ENCODE data around the gene SPATA19. TPM values are rescaled to one million over a fixed set of nuclear protein-coding genes. Genes with fewer than 3 reads are reported as not detected.
A peak's percentile ranks its signal among the peaks of the same experiment; 100 is the strongest.

The SPATA19 gene
- total and polyA plus RNA-seq, 4 donors: not detected

- peak; percentile 26 for DNase-seq (ENCODE audit: low spot score)
- TF ChIP-seq RXRA (IDR thresholded peaks at IDR 0.05) (no peak), FOXA2 (IDR thresholded peaks at IDR 0.05) (no peak), EGR1 (IDR thresholded peaks at IDR 0.05; ENCODE audit: low read depth in 2 of 2) (no peak), HNF4A (conservative IDR thresholded peaks at IDR 0.05) (no peak), SP1 (IDR thresholded peaks at IDR 0.05) (no peak), CTCF (IDR thresholded peaks at IDR 0.05; ENCODE audit: low read depth, low read length, missing input control) (no peak), MAX (IDR thresholded peaks at IDR 0.05) (no peak), FOXA1 (IDR thresholded peaks at IDR 0.05) (no peak), HNF4G (IDR thresholded peaks at IDR 0.05) (no peak), NR2F2 (IDR thresholded peaks at IDR 0.05) (no peak), ZBTB33 (IDR thresholded peaks at IDR 0.05) (no peak)
- no peak overlapping the region for H3K27ac ChIP-seq (ENCODE audit: low read depth in 1 of 2, low read length in 2 of 2)
- no peak overlapping the region for H3K9ac ChIP-seq (ENCODE audit: low read depth in 1 of 2, low read length in 2 of 2)
- H3K4me3 ChIP-seq (ENCODE audit: low read depth in 1 of 3, low read length in 3 of 3): no peak overlapping the region
- peaks cover 0 to 7% (median 0%) of the 10 kb centered on the region in 4 donors for H3K9me3 ChIP-seq (ENCODE audit: control insufficient read depth in 4 of 4, low read length in 3 of 4)
- H3K36me3 ChIP-seq (ENCODE audit: control insufficient read depth in 4 of 4, insufficient read depth in 3 of 4, low read depth in 1 of 4, low read length in 3 of 4): no peaks in the 10 kb centered on the region
- 81% methylated on average over 7 of the region's 7 CpGs for WGBS
- no peaks in the 10 kb centered on the region for H3K27me3 ChIP-seq (ENCODE audit: control insufficient read depth in 4 of 4, insufficient read depth in 4 of 4, low read length in 3 of 4)
- H3K4me1 ChIP-seq (ENCODE audit: control insufficient read depth in 4 of 4, insufficient read depth in 4 of 4, low read length in 3 of 4): peaks cover 0 to 8% (median 4%) of the 10 kb centered on the region in 4 donors
These were observed 4.8 kb downstream of the SPATA19 start for GRCh38 chr11:133840479-133840941.

GRCh38 chr11:133835593-133836548, 9.4 kb downstream of the SPATA19 start:
- H3K9ac ChIP-seq (ENCODE audit: low read depth in 1 of 2, low read length in 2 of 2): no peak overlapping the region
- peaks cover 0 to 7% (median 0%) of the 10 kb centered on the region in 4 donors for H3K9me3 ChIP-seq (ENCODE audit: control insufficient read depth in 4 of 4, low read length in 3 of 4)
- 48% methylated on average over 12 of the region's 12 CpGs for WGBS
- H3K4me1 ChIP-seq (ENCODE audit: control insufficient read depth in 4 of 4, insufficient read depth in 4 of 4, low read length in 3 of 4): peaks cover 0 to 9% (median 4%) of the 10 kb centered on the region in 4 donors
- H3K36me3 ChIP-seq (ENCODE audit: control insufficient read depth in 4 of 4, insufficient read depth in 3 of 4, low read depth in 1 of 4, low read length in 3 of 4): no peaks in the 10 kb centered on the region
- no peak overlapping the region for H3K4me3 ChIP-seq (ENCODE audit: low read depth in 1 of 3, low read length in 3 of 3)
- H3K27me3 ChIP-seq (ENCODE audit: control insufficient read depth in 4 of 4, insufficient read depth in 4 of 4, low read length in 3 of 4): no peaks in the 10 kb centered on the region
- DNase-seq (ENCODE audit: low spot score): peak; percentile 20
- H3K27ac ChIP-seq (ENCODE audit: low read depth in 1 of 2, low read length in 2 of 2): no peak overlapping the region
- TF ChIP-seq RAD21 (IDR thresholded peaks at IDR 0.05): no peak
- no peak for TF ChIP-seq TAF1 (conservative IDR thresholded peaks at IDR 0.05)
- no peak for TF ChIP-seq NR2F2 (IDR thresholded peaks at IDR 0.05)
- no peak for TF ChIP-seq HNF4G (IDR thresholded peaks at IDR 0.05)
- TF ChIP-seq JUND (IDR thresholded peaks at IDR 0.05): no peak
- no peak for TF ChIP-seq HNF4A (conservative IDR thresholded peaks at IDR 0.05)
- TF ChIP-seq EGR1 (IDR thresholded peaks at IDR 0.05; ENCODE audit: low read depth in 2 of 2): no peak
- no peak for TF ChIP-seq RXRA (IDR thresholded peaks at IDR 0.05)
- no peak for TF ChIP-seq SP1 (IDR thresholded peaks at IDR 0.05)
- TF ChIP-seq ZBTB33 (IDR thresholded peaks at IDR 0.05): no peak
- TF ChIP-seq FOXA1 (IDR thresholded peaks at IDR 0.05): no peak
- TF ChIP-seq YY1 (IDR thresholded peaks at IDR 0.05): no peak
- no peak for TF ChIP-seq REST (IDR thresholded peaks at IDR 0.05)
- TF ChIP-seq FOXA2 (IDR thresholded peaks at IDR 0.05): no peak
- no peak for TF ChIP-seq MAX (IDR thresholded peaks at IDR 0.05)
- no peak for TF ChIP-seq CTCF (IDR thresholded peaks at IDR 0.05; ENCODE audit: low read depth, low read length, missing input control)

Data from liver (tissue), 9 donors.